Mesendoderm (in vitro differentiated cells): ENCODE data around the gene S100A13.

Experiments
- DNase-seq: peaks from one replicate; pipeline ENCODE4 v3.0.0; 2013
- H2AK5ac ChIP-seq: 2 replicates; pipeline ENCODE4 v1.6.1; 2013; ENCODE audit warnings: low read length, inconsistent platforms
- H2BK120ac ChIP-seq: 2 replicates; pipeline ENCODE4 v1.6.1; 2013; ENCODE audit warnings: low read depth, mild to moderate bottlenecking, low read length, moderate library complexity, mixed read lengths
- H2BK15ac ChIP-seq: replicated peaks from 2 replicates; pipeline ENCODE4 v1.6.1; 2013; ENCODE audit warnings: low read depth, mild to moderate bottlenecking, moderate library complexity
- H2BK5ac ChIP-seq: 2 replicates; pipeline ENCODE4 v1.6.1; 2013; ENCODE audit warnings: low read length, inconsistent platforms
- H3K18ac ChIP-seq: 2 replicates; pipeline ENCODE4 v1.6.1; 2013; ENCODE audit warnings: mild to moderate bottlenecking, low read length, mixed read lengths
- H3K23ac ChIP-seq: one replicate; pipeline ENCODE4 v1.6.1; 2013; ENCODE audit warnings: low read length
- H3K27ac ChIP-seq: 2 replicates; pipeline ENCODE4 v1.5.1; 2013; ENCODE audit warnings: low read depth, mild to moderate bottlenecking, inconsistent platforms, low read length, moderate library complexity
- H3K27me3 ChIP-seq: 2 replicates; pipeline ENCODE4 v1.6.1; 2013; ENCODE audit warnings: low read length, control low read depth, mild to moderate bottlenecking, inconsistent platforms; ENCODE audit not compliant: insufficient read depth, poor library complexity
- H3K36me3 ChIP-seq: 2 replicates; pipeline ENCODE4 v1.6.1; 2013; ENCODE audit warnings: low read length, inconsistent platforms; ENCODE audit not compliant: control insufficient read depth, insufficient read depth
- H3K4ac ChIP-seq: one replicate; pipeline ENCODE4 v1.6.1; 2013; ENCODE audit warnings: low read depth, mild to moderate bottlenecking, low read length, moderate library complexity
- H3K4me1 ChIP-seq: 2 replicates; pipeline ENCODE4 v1.6.1; 2013; ENCODE audit warnings: low read depth, low read length, inconsistent platforms; ENCODE audit not compliant: control insufficient read depth
- H3K4me2 ChIP-seq: 2 replicates; pipeline ENCODE4 v1.6.1; 2013; ENCODE audit warnings: low read length
- H3K4me3 ChIP-seq: 2 replicates; pipeline ENCODE4 v1.5.1; 2013; ENCODE audit warnings: mild to moderate bottlenecking, low read length
- H3K56ac ChIP-seq: one replicate; pipeline ENCODE4 v1.6.1; 2013; ENCODE audit warnings: low read length
- H3K79me1 ChIP-seq: 2 replicates; pipeline ENCODE4 v1.6.1; 2013; ENCODE audit warnings: low read length, inconsistent platforms
- H3K79me2 ChIP-seq: 2 replicates; pipeline ENCODE4 v1.6.1; 2013; ENCODE audit warnings: mild to moderate bottlenecking, low read length; ENCODE audit not compliant: control insufficient read depth, insufficient read depth
- H3K9ac ChIP-seq: 2 replicates; pipeline ENCODE4 v1.6.1; 2013; ENCODE audit warnings: low read length, inconsistent platforms
- H4K5ac ChIP-seq: one replicate; pipeline ENCODE4 v1.6.1; 2013; ENCODE audit warnings: low read length
- H4K8ac ChIP-seq: one replicate; pipeline ENCODE4 v1.6.1; 2013; ENCODE audit warnings: low read depth, mild to moderate bottlenecking, control low read depth, low read length, moderate library complexity
- WGBS: extraction: QIAGEN DNeasy Blood & Tissue Kit; methylation state at CpG from one replicate; pipeline ENCODE4 v1.1.7; 2013; ENCODE audit warnings: low lambda C conversion rate, missing lambda C conversion rate; ENCODE audit not compliant: insufficient coverage; ENCODE audit errors: extremely low coverage; 5-methylcytosine and 5-hydroxymethylcytosine counted together

Gene S100A13

GRCh38 chr1:153607381-153607780, 19.9 kb downstream of the S100A13 start:
- Histone ChIP-seq H3K9ac (no peak overlapping the region), H3K27me3 (no peaks in the 10 kb centered on the region), H3K23ac (no peak overlapping the region), H4K8ac (no peak overlapping the region), H3K4me1 (peaks cover 4% of the 10 kb centered on the region), H3K4me3 (no peak overlapping the region), H3K4me2 (no peak overlapping the region), H3K4ac (no peak overlapping the region), H3K18ac (no peak overlapping the region), H3K27ac (no peak overlapping the region), H2BK5ac (no peak overlapping the region), H3K79me1 (no peaks in the 10 kb centered on the region), H3K36me3 (no peaks in the 10 kb centered on the region), H3K79me2 (no peaks in the 10 kb centered on the region), H2BK120ac (no peak overlapping the region), H2AK5ac (no peak overlapping the region), H3K56ac (no peak overlapping the region), H2BK15ac (no peak overlapping the region), H4K5ac (no peak overlapping the region)
- WGBS: no CpG with 5 or more reads among the region's 8 CpGs
- no peak for DNase-seq

GRCh38 chr1:153606194-153606593, 21.1 kb downstream of the S100A13 start:
- Histone ChIP-seq H3K79me1 (no peaks in the 10 kb centered on the region), H2AK5ac (no peak overlapping the region), H4K5ac (no peak overlapping the region), H2BK5ac (no peak overlapping the region), H3K4me2 (no peak overlapping the region), H3K4me3 (no peak overlapping the region), H3K36me3 (no peaks in the 10 kb centered on the region), H3K79me2 (no peaks in the 10 kb centered on the region), H4K8ac (no peak overlapping the region), H3K56ac (no peak overlapping the region), H3K9ac (no peak overlapping the region), H3K27me3 (no peaks in the 10 kb centered on the region), H3K23ac (no peak overlapping the region), H2BK15ac (no peak overlapping the region), H3K4me1 (peaks cover 4% of the 10 kb centered on the region), H3K27ac (no peak overlapping the region), H3K4ac (no peak overlapping the region), H2BK120ac (no peak overlapping the region), H3K18ac (no peak overlapping the region)
- no peak for DNase-seq
- no CpG with 5 or more reads among the region's 11 CpGs for WGBS

- Histone ChIP-seq H3K23ac (no peak overlapping the region), H3K18ac (no peak overlapping the region), H4K5ac (no peak overlapping the region), H3K9ac (no peak overlapping the region), H3K27me3 (no peaks in the 10 kb centered on the region), H3K56ac (no peak overlapping the region), H3K4me3 (no peak overlapping the region), H2BK5ac (no peak overlapping the region), H3K79me1 (no peaks in the 10 kb centered on the region), H2AK5ac (no peak overlapping the region), H2BK120ac (no peak overlapping the region), H2BK15ac (no peak overlapping the region), H3K4me1 (peaks cover 2% of the 10 kb centered on the region), H4K8ac (no peak overlapping the region), H3K4ac (no peak overlapping the region), H3K36me3 (no peaks in the 10 kb centered on the region), H3K27ac (no peak overlapping the region), H3K4me2 (no peak overlapping the region), H3K79me2 (no peaks in the 10 kb centered on the region)
- no peak for DNase-seq
- no CpG with 5 or more reads among the region's 6 CpGs for WGBS
These were observed 24.6 kb downstream of the S100A13 start for GRCh38 chr1:153602749-153603148.

GRCh38 chr1:153599847-153600246, 27.5 kb downstream of the S100A13 start:
- Histone ChIP-seq H3K4me3 (no peak overlapping the region), H2BK15ac (no peak overlapping the region), H2AK5ac (no peak overlapping the region), H3K18ac (no peak overlapping the region), H3K23ac (no peak overlapping the region), H3K56ac (no peak overlapping the region), H3K36me3 (no peaks in the 10 kb centered on the region), H3K79me1 (no peaks in the 10 kb centered on the region), H3K79me2 (no peaks in the 10 kb centered on the region), H3K4me2 (no peak overlapping the region), H3K27ac (no peak overlapping the region), H3K27me3 (no peaks in the 10 kb centered on the region), H2BK5ac (no peak overlapping the region), H4K5ac (no peak overlapping the region), H4K8ac (no peak overlapping the region), H3K4me1 (peaks cover 2% of the 10 kb centered on the region), H3K4ac (no peak overlapping the region), H2BK120ac (no peak overlapping the region), H3K9ac (no peak overlapping the region)
- DNase-seq: no peak
- no CpG with 5 or more reads among the region's 7 CpGs for WGBS

- Histone ChIP-seq H3K79me1 (no peaks in the 10 kb centered on the region), H3K23ac (no peak overlapping the region), H2AK5ac (no peak overlapping the region), H3K27me3 (no peaks in the 10 kb centered on the region), H2BK5ac (peak overlapping the region; percentile 59), H3K4ac (no peak overlapping the region), H3K4me1 (peaks cover 2% of the 10 kb centered on the region), H3K56ac (peak overlapping the region; percentile 67), H3K4me3 (no peak overlapping the region), H3K27ac (peak overlapping the region; percentile 43), H3K79me2 (no peaks in the 10 kb centered on the region), H3K18ac (peak overlapping the region; percentile 28), H3K4me2 (no peak overlapping the region), H2BK120ac (no peak overlapping the region), H3K36me3 (no peaks in the 10 kb centered on the region), H3K9ac (peak overlapping the region; percentile 28), H4K8ac (no peak overlapping the region), H2BK15ac (no peak overlapping the region), H4K5ac (no peak overlapping the region)
- DNase-seq: peak; percentile 91
- no CpG with 5 or more reads among the region's 7 CpGs for WGBS
These were observed 28.8 kb downstream of the S100A13 start for GRCh38 chr1:153598309-153599172.

GRCh38 chr1:153597206-153597605, 30.1 kb downstream of the S100A13 start:
- Histone ChIP-seq H3K9ac (no peak overlapping the region), H3K18ac (no peak overlapping the region), H3K4me3 (no peak overlapping the region), H3K79me2 (no peaks in the 10 kb centered on the region), H3K4me2 (no peak overlapping the region), H3K27ac (no peak overlapping the region), H4K8ac (no peak overlapping the region), H3K36me3 (no peaks in the 10 kb centered on the region), H4K5ac (no peak overlapping the region), H3K27me3 (no peaks in the 10 kb centered on the region), H3K23ac (no peak overlapping the region), H3K4ac (no peak overlapping the region), H3K79me1 (no peaks in the 10 kb centered on the region), H2AK5ac (no peak overlapping the region), H2BK120ac (no peak overlapping the region), H3K4me1 (peaks cover 2% of the 10 kb centered on the region), H3K56ac (no peak overlapping the region), H2BK5ac (no peak overlapping the region), H2BK15ac (no peak overlapping the region)
- no CpG with 5 or more reads among the region's 6 CpGs for WGBS
- no peak for DNase-seq
